Ascending aorta (tissue), 2 donors: ENCODE results near the gene ZCCHC13. TPM values are rescaled to one million over a fixed set of nuclear protein-coding genes. Genes with fewer than 3 reads are reported as not detected.
"Not testable (repeated sequence)": the region's sequence is repeated elsewhere in the genome, so short reads cannot be mapped to it uniquely, and the experiment has no call there.

Experiments
- DNase-seq, 2 donors: peaks; one replicate each; pipeline ENCODE4 v3.0.0-alpha.2; 2019; ENCODE audit warnings: low spot score in 2 of 2
- H3K27ac ChIP-seq, 2 donors: fragments of 200-600 bp; sonication (generic); one replicate each; pipeline ENCODE4 v1.5.1; 2016 to 2017; ENCODE audit warnings: mild to moderate bottlenecking in 1 of 2
- H3K27me3 ChIP-seq: fragments of 200-600 bp; sonication (generic); one replicate; pipeline ENCODE4 v1.5.1; 2017
- H3K36me3 ChIP-seq, 2 donors: fragments of 200-600 bp; sonication (generic); one replicate each; pipeline ENCODE4 v1.5.1; 2016
- H3K4me1 ChIP-seq, 2 donors: fragments of 200-600 bp; sonication (generic); one replicate each; pipeline ENCODE4 v1.5.1; 2016 to 2017; ENCODE audit warnings: mild to moderate bottlenecking in 1 of 2
- H3K4me3 ChIP-seq, 2 donors: fragments of 200-600 bp; sonication (generic); one replicate each; pipeline ENCODE4 v1.5.1; 2016 to 2017; ENCODE audit warnings: mild to moderate bottlenecking in 1 of 2
- H3K9me3 ChIP-seq, 2 donors: fragments of 200-600 bp; sonication (generic); one replicate each; pipeline ENCODE4 v1.5.1; 2016
- CTCF ChIP-seq, 3 experiments: fragments of 200-600 bp in 2 of 3; fragments of 450-650 bp in 1 of 3; sonication (generic) in 2 of 3; IDR thresholded peaks; one replicate each; pipeline ENCODE4 v1.5.1; 2016 to 2019; ENCODE audit warnings: antibody characterized with exemption in 3 of 3, mild to moderate bottlenecking in 1 of 3, moderate library complexity in 1 of 3
- intact Hi-C: fragments of 100-400 bp; cut with DNase I; formaldehyde crosslinking; loops from one replicate; pipeline ENCODE4 v1.15.1; 2023
- total RNA-seq: library from RNA; depleted of rRNA; stranded (reverse); fragments of >200 nt; gene quantifications from one replicate; pipeline ENCODE4 v1.1.0, GENCODE V29; 2016

ZCCHC13 gene
- not detected for total RNA-seq

- Histone ChIP-seq H3K36me3 (no peaks in the 10 kb centered on the region), H3K27ac (no peak within 1 kb of the TSS), H3K9me3 (no peaks in the 10 kb centered on the region), H3K4me1 (no peaks in the 10 kb centered on the region), H3K27me3 (no peaks in the 10 kb centered on the region), H3K4me3 (no peak within 1 kb of the TSS)
- no peak for TF ChIP-seq CTCF (IDR thresholded peaks at IDR 0.05)
- DNase-seq, result no peak
- intact Hi-C loops, result no loop called here
Measured at GRCh38 chrX:74304016-74304415, at the start of gene ZCCHC13. ZCCHC13 (plus strand) TSS chrX:74304180; CDS start chrX:74304267, 87 bp downstream.

- intact Hi-C loops, result not testable (repeated sequence)
Measured at GRCh38 chrX:74258111-74258510, 45.9 kb upstream of the ZCCHC13 start.

GRCh38 chrX:74259885-74260491 lies 44.0 kb upstream of the ZCCHC13 start:
- Histone ChIP-seq H3K9me3 (no peaks in the 10 kb centered on the region), H3K36me3 (peaks cover 6 to 13% of the 10 kb centered on the region in 2 donors), H3K27ac (no peak overlapping the region), H3K4me3 (no peak overlapping the region), H3K4me1 (no peaks in the 10 kb centered on the region), H3K27me3 (no peaks in the 10 kb centered on the region)
- DNase-seq, result no peak
- TF ChIP-seq CTCF (IDR thresholded peaks at IDR 0.05), result no peak
- intact Hi-C loops, result no loop called here

More at GRCh38 chrX:74258111-74258510, 45.9 kb upstream of the ZCCHC13 start:
- not testable (repeated sequence) for H3K27ac ChIP-seq, H3K27me3 ChIP-seq, H3K9me3 ChIP-seq, DNase-seq, H3K4me3 ChIP-seq, H3K4me1 ChIP-seq
- H3K36me3 ChIP-seq, result peaks cover 6 to 13% of the 10 kb centered on the region in 2 donors

- Histone ChIP-seq H3K27me3 (no peaks in the 10 kb centered on the region), H3K4me1 (no peaks in the 10 kb centered on the region), H3K27ac (no peak overlapping the region), H3K36me3 (peaks cover 6 to 13% of the 10 kb centered on the region in 2 donors), H3K9me3 (no peaks in the 10 kb centered on the region), H3K4me3 (no peak overlapping the region)
- TF ChIP-seq CTCF (IDR thresholded peaks at IDR 0.05), result no peak
- intact Hi-C loops, result no loop called here
- DNase-seq, result no peak
Measured at GRCh38 chrX:74262452-74263209, 41.3 kb upstream of the ZCCHC13 start.

- peaks cover 0 to 15% of the 10 kb centered on the region in 2 donors for H3K36me3 ChIP-seq
- H3K27me3 ChIP-seq, result no peaks in the 10 kb centered on the region
- intact Hi-C loops, result no loop called here
- H3K9me3 ChIP-seq, result no peaks in the 10 kb centered on the region
- DNase-seq, result no peak
- H3K27ac ChIP-seq, result no peak overlapping the region
- H3K4me3 ChIP-seq, result no peak overlapping the region
- H3K4me1 ChIP-seq, result no peaks in the 10 kb centered on the region
- no peak for TF ChIP-seq CTCF (IDR thresholded peaks at IDR 0.05)
Measured at GRCh38 chrX:74270393-74270792, 33.6 kb upstream of the ZCCHC13 start.

- no peak for DNase-seq
- intact Hi-C loops, result no loop called here
- Histone ChIP-seq H3K36me3 (peaks cover 0 to 24% of the 10 kb centered on the region in 2 donors), H3K9me3 (no peaks in the 10 kb centered on the region), H3K27ac (no peak overlapping the region), H3K4me1 (no peaks in the 10 kb centered on the region), H3K27me3 (no peaks in the 10 kb centered on the region), H3K4me3 (no peak overlapping the region)
- TF ChIP-seq CTCF (IDR thresholded peaks at IDR 0.05), result no peak
Measured at GRCh38 chrX:74272230-74272629, 31.8 kb upstream of the ZCCHC13 start.
